Neural cell (in vitro differentiated cells): ENCODE data around the gene TOR3A. TPM values are rescaled to one million over a fixed set of nuclear protein-coding genes. Genes with fewer than 3 reads are reported as not detected.

ENCODE experiments used
- H2AFZ ChIP-seq: fragments of 200-600, 300-800 bp; sonication (generic), shearing (Covaris generic); 2 replicates; pipeline ENCODE4 v1.6.0; 2014; ENCODE audit warnings: low read depth, mild to moderate bottlenecking, antibody characterized with exemption, low read length, moderate library complexity
- H3F3A ChIP-seq: fragments of 200-600 bp; shearing (Covaris generic); 2 replicates; pipeline ENCODE4 v1.6.1; 2016; ENCODE audit warnings: mild to moderate bottlenecking, moderate library complexity, mixed read lengths, antibody characterized with exemption, low read length; ENCODE audit not compliant: insufficient read depth, poor library complexity, severe bottlenecking
- H3K27ac ChIP-seq: fragments of 200-600, 300-800 bp; sonication (generic), shearing (Covaris generic); 2 replicates; pipeline ENCODE4 v1.5.1; 2014; ENCODE audit warnings: mild to moderate bottlenecking, low read length, moderate library complexity
- H3K27me3 ChIP-seq: fragments of 300-800, 200-600 bp; sonication (generic), shearing (Covaris generic); 2 replicates; pipeline ENCODE4 v1.6.0; 2014; ENCODE audit warnings: mild to moderate bottlenecking, low read depth, low read length, moderate library complexity; ENCODE audit not compliant: insufficient read depth
- H3K36me3 ChIP-seq: fragments of 300-800, 200-600 bp; sonication (generic), shearing (Covaris generic); 2 replicates; pipeline ENCODE4 v1.5.1; 2014; ENCODE audit warnings: mild to moderate bottlenecking, antibody characterized with exemption, low read length, moderate library complexity; ENCODE audit not compliant: insufficient read depth
- H3K4me2 ChIP-seq: fragments of 300-800, 200-600 bp; sonication (generic), shearing (Covaris generic); 2 replicates; pipeline ENCODE4 v1.6.0; 2014; ENCODE audit warnings: mild to moderate bottlenecking, low read length
- H3K4me3 ChIP-seq: fragments of 300-800, 200-600 bp; sonication (generic), shearing (Covaris generic); 2 replicates; pipeline ENCODE4 v1.5.1; 2014; ENCODE audit warnings: mild to moderate bottlenecking, low read length, moderate library complexity
- H3K79me2 ChIP-seq: fragments of 200-600 bp; shearing (Covaris generic); replicated peaks from 2 replicates; pipeline ENCODE4 v1.6.0; 2014; ENCODE audit warnings: mild to moderate bottlenecking, low read length, moderate library complexity; ENCODE audit not compliant: insufficient read depth
- H3K9ac ChIP-seq: fragments of 300-800, 200-600 bp; sonication (generic), shearing (Covaris generic); 2 replicates; pipeline ENCODE4 v1.6.1; 2016; ENCODE audit warnings: mild to moderate bottlenecking, low read length, mixed read lengths
- H3K9me2 ChIP-seq: fragments of 200-600 bp; shearing (Covaris generic); 2 replicates; pipeline ENCODE4 v1.6.1; 2016; ENCODE audit warnings: mild to moderate bottlenecking, low read length, mixed read lengths; ENCODE audit not compliant: insufficient read depth
- H3K9me3 ChIP-seq: fragments of 200-600, 300-800 bp; sonication (generic), shearing (Covaris generic); 2 replicates; pipeline ENCODE4 v1.6.1; 2016; ENCODE audit warnings: mild to moderate bottlenecking, mixed run types, low read length, moderate library complexity, mixed read lengths
- H4K20me1 ChIP-seq: fragments of 200-600 bp; shearing (Covaris generic); 2 replicates; pipeline ENCODE4 v1.6.1; 2016; ENCODE audit warnings: mild to moderate bottlenecking, mixed run types; ENCODE audit not compliant: insufficient read depth
- EP300 ChIP-seq: fragments of 450-650 bp; conservative IDR thresholded peaks from 2 replicates; pipeline ENCODE4 v1.6.1; 2014; ENCODE audit warnings: antibody characterized with exemption, mild to moderate bottlenecking, moderate library complexity; ENCODE audit not compliant: poor library complexity, severe bottlenecking
- EZH2 ChIP-seq: fragments of 200-600, 300-800 bp; shearing (Covaris generic), sonication (generic); IDR thresholded peaks from 2 replicates; pipeline ENCODE4 v1.6.1; 2014; ENCODE audit warnings: antibody characterized with exemption, low read length, borderline replicate concordance, mild to moderate bottlenecking; ENCODE audit not compliant: insufficient read depth, poor library complexity, severe bottlenecking
- MXI1 ChIP-seq: fragments of 450-650 bp; conservative IDR thresholded peaks from 2 replicates; pipeline ENCODE4 v1.6.1; 2014; ENCODE audit warnings: antibody characterized with exemption, mild to moderate bottlenecking; ENCODE audit not compliant: poor library complexity, severe bottlenecking
- POLR2AphosphoS5 ChIP-seq: IDR thresholded peaks from 2 replicates; pipeline ENCODE4 v1.6.1; 2012
- RAD21 ChIP-seq: fragments of 450-650 bp; conservative IDR thresholded peaks from 2 replicates; pipeline ENCODE4 v1.6.1; 2014; ENCODE audit warnings: antibody characterized with exemption, mild to moderate bottlenecking, moderate library complexity
- SMC3 ChIP-seq: fragments of 450-650 bp; conservative IDR thresholded peaks from 2 replicates; pipeline ENCODE4 v1.6.1; 2014; ENCODE audit warnings: antibody characterized with exemption, mild to moderate bottlenecking, moderate library complexity; ENCODE audit not compliant: poor library complexity
- TAF1 ChIP-seq: IDR thresholded peaks from 2 replicates; pipeline ENCODE4 v1.6.1; 2012; ENCODE audit warnings: low read depth
- polyA plus RNA-seq: library from polyadenylated mRNA; depleted of rRNA; stranded (reverse); fragments of >200 nt; gene quantifications from 2 replicates; pipeline ENCODE4 v1.2.3, GENCODE V29; 2014
- TF ChIP-seq, protein P1 (sequence below): fragments of 450-650 bp; IDR thresholded peaks from 2 replicates; pipeline ENCODE4 v1.5.1; 2014; ENCODE audit warnings: antibody characterized with exemption, mild to moderate bottlenecking, moderate library complexity; ENCODE audit not compliant: poor library complexity, severe bottlenecking
- TF ChIP-seq, protein P2 (sequence below): IDR thresholded peaks from 2 replicates; pipeline ENCODE4 v1.6.1; 2012; ENCODE audit warnings: borderline replicate concordance

Gene TOR3A
- polyA plus RNA-seq, 1 donor from 2014 or later, result 13.5 TPM

- Histone ChIP-seq H3K4me3 (no peak overlapping the region), H3K27me3 (no peaks in the 10 kb centered on the region), H3K79me2 (no peaks in the 10 kb centered on the region), H4K20me1 (no peaks in the 10 kb centered on the region), H3F3A (no peaks in the 10 kb centered on the region), H3K4me2 (no peak overlapping the region), H3K36me3 (no peaks in the 10 kb centered on the region), H3K9me3 (no peaks in the 10 kb centered on the region), H3K9ac (no peak overlapping the region), H2AFZ (no peak overlapping the region), H3K27ac (no peak overlapping the region), H3K9me2 (no peaks in the 10 kb centered on the region)
- TF ChIP-seq POLR2AphosphoS5 (no peak), MXI1 (no peak), RAD21 (no peak), TAF1 (no peak), EZH2 (no peak), SMC3 (no peak), EP300 (no peak)
- TF ChIP-seq, protein P1, sequence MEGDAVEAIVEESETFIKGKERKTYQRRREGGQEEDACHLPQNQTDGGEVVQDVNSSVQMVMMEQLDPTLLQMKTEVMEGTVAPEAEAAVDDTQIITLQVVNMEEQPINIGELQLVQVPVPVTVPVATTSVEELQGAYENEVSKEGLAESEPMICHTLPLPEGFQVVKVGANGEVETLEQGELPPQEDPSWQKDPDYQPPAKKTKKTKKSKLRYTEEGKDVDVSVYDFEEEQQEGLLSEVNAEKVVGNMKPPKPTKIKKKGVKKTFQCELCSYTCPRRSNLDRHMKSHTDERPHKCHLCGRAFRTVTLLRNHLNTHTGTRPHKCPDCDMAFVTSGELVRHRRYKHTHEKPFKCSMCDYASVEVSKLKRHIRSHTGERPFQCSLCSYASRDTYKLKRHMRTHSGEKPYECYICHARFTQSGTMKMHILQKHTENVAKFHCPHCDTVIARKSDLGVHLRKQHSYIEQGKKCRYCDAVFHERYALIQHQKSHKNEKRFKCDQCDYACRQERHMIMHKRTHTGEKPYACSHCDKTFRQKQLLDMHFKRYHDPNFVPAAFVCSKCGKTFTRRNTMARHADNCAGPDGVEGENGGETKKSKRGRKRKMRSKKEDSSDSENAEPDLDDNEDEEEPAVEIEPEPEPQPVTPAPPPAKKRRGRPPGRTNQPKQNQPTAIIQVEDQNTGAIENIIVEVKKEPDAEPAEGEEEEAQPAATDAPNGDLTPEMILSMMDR, result no peak
- TF ChIP-seq, protein P2, sequence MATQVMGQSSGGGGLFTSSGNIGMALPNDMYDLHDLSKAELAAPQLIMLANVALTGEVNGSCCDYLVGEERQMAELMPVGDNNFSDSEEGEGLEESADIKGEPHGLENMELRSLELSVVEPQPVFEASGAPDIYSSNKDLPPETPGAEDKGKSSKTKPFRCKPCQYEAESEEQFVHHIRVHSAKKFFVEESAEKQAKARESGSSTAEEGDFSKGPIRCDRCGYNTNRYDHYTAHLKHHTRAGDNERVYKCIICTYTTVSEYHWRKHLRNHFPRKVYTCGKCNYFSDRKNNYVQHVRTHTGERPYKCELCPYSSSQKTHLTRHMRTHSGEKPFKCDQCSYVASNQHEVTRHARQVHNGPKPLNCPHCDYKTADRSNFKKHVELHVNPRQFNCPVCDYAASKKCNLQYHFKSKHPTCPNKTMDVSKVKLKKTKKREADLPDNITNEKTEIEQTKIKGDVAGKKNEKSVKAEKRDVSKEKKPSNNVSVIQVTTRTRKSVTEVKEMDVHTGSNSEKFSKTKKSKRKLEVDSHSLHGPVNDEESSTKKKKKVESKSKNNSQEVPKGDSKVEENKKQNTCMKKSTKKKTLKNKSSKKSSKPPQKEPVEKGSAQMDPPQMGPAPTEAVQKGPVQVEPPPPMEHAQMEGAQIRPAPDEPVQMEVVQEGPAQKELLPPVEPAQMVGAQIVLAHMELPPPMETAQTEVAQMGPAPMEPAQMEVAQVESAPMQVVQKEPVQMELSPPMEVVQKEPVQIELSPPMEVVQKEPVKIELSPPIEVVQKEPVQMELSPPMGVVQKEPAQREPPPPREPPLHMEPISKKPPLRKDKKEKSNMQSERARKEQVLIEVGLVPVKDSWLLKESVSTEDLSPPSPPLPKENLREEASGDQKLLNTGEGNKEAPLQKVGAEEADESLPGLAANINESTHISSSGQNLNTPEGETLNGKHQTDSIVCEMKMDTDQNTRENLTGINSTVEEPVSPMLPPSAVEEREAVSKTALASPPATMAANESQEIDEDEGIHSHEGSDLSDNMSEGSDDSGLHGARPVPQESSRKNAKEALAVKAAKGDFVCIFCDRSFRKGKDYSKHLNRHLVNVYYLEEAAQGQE, result no peak
Observed at GRCh38 chr1:179058487-179059483, 23.1 kb upstream of the TOR3A start.

GRCh38 chr1:179061360-179062282, 20.2 kb upstream of the TOR3A start:
- H3K4me3 ChIP-seq, result no peak overlapping the region
- TF ChIP-seq EZH2, result no peak
- no peak for TF ChIP-seq EP300
- TF ChIP-seq TAF1, result no peak
- no peak for TF ChIP-seq MXI1
- TF ChIP-seq, protein P2, result no peak
- TF ChIP-seq RAD21, result no peak
- TF ChIP-seq, protein P1, result no peak
- TF ChIP-seq POLR2AphosphoS5, result no peak
- no peak for TF ChIP-seq SMC3
- H3K36me3 ChIP-seq, result no peaks in the 10 kb centered on the region
- no peaks in the 10 kb centered on the region for H4K20me1 ChIP-seq
- H3K4me2 ChIP-seq, result no peak overlapping the region
- no peaks in the 10 kb centered on the region for H3K9me3 ChIP-seq
- H3K27ac ChIP-seq, result no peak overlapping the region
- no peaks in the 10 kb centered on the region for H3K9me2 ChIP-seq
- H3K27me3 ChIP-seq, result no peaks in the 10 kb centered on the region
- H3F3A ChIP-seq, result no peaks in the 10 kb centered on the region
- H3K79me2 ChIP-seq, result no peaks in the 10 kb centered on the region
- H3K9ac ChIP-seq, result no peak overlapping the region
- H2AFZ ChIP-seq, result no peak overlapping the region
